GM12892 (cell line): ENCODE results near the gene SCART1.

Experiments
- POLR2A ChIP-seq: IDR thresholded peaks from 2 replicates; pipeline ENCODE4 v1.6.1; 2011; ENCODE audit warnings: low read depth, low read length, control low read depth
- POLR2AphosphoS5 ChIP-seq: IDR thresholded peaks from 2 replicates; pipeline ENCODE4 v1.6.1; 2011; ENCODE audit warnings: low read depth, low read length, control low read depth
- TAF1 ChIP-seq: IDR thresholded peaks from 2 replicates; pipeline ENCODE4 v1.6.1; 2011; ENCODE audit warnings: low read depth, mild to moderate bottlenecking, control low read depth, low read length, borderline replicate concordance

DNA sequence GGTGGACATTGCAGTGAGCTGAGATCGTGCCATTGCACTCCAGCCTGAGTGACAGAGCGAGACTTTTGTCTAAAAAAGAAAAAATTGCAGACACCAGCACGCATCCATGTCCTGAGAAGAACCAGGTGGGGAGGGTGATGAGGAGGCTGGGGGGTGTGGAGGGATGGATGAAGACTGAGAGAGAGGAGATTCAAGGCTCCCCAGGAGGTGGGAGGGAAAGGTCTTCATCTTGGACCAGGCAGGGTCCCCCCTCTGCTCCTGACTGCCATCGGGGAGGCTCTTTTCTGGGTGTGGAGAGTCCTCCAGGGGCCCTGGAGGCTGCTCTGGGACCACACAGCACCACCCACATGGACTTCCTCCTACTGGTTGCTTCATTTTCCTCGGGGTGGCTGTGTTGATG lies 1.5 kb downstream of the SCART1 start:
- TF ChIP-seq POLR2AphosphoS5, result no peak
- no peak for TF ChIP-seq POLR2A
- TF ChIP-seq TAF1, result no peak
